IPS DF 4.7 (cell line): ENCODE results near the gene TELO2.

Source experiments
- DNase-seq: peaks from one replicate; pipeline ENCODE4 v3.0.0-alpha.2; 2013; ENCODE audit warnings: low spot score; ENCODE audit errors: extremely low read depth

Gene TELO2

GRCh38 chr16:1535391-1536291, 42.5 kb downstream of the TELO2 start:
- no peak for DNase-seq

- DNase-seq: no peak
These were observed 43.4 kb downstream of the TELO2 start for GRCh38 chr16:1536601-1537000.

- DNase-seq: no peak
These were observed 44.0 kb downstream of the TELO2 start for GRCh38 chr16:1537138-1537577.

GRCh38 chr16:1537763-1538289, 44.7 kb downstream of the TELO2 start:
- no peak for DNase-seq

- DNase-seq: no peak
These were observed 45.8 kb downstream of the TELO2 start for GRCh38 chr16:1538804-1539520.

- DNase-seq: no peak
These were observed 46.8 kb downstream of the TELO2 start for GRCh38 chr16:1539720-1540555.

GRCh38 chr16:1540556-1540855, 47.3 kb downstream of the TELO2 start:
- no peak for DNase-seq

- DNase-seq: no peak
These were observed 48.4 kb downstream of the TELO2 start for GRCh38 chr16:1541293-1542165.

GRCh38 chr16:1542166-1542500, 49.0 kb downstream of the TELO2 start:
- no peak for DNase-seq

GRCh38 chr16:1542533-1542932, 49.4 kb downstream of the TELO2 start:
- DNase-seq: no peak

GRCh38 chr16:1543085-1543896, 50.1 kb downstream of the TELO2 start:
- no peak for DNase-seq

- DNase-seq: no peak
These were observed 52.2 kb downstream of the TELO2 start for GRCh38 chr16:1545044-1546040.

- DNase-seq: no peak
These were observed 53.3 kb downstream of the TELO2 start for GRCh38 chr16:1546430-1546829.

- DNase-seq: no peak
These were observed 55.1 kb downstream of the TELO2 start for GRCh38 chr16:1548233-1548632.

- no peak for DNase-seq
These were observed 55.6 kb downstream of the TELO2 start for GRCh38 chr16:1548727-1549126.

GRCh38 chr16:1550069-1550468, 56.9 kb downstream of the TELO2 start:
- no peak for DNase-seq

- no peak for DNase-seq
These were observed 57.5 kb downstream of the TELO2 start for GRCh38 chr16:1550696-1551095.

- no peak for DNase-seq
These were observed 58.0 kb downstream of the TELO2 start for GRCh38 chr16:1551166-1551565.

GRCh38 chr16:1552129-1552528, 59.0 kb downstream of the TELO2 start:
- no peak for DNase-seq
